Choroid plexus epithelial cell (primary cell): ENCODE measurements around the gene CD58.

Experiments used
- DNase-seq: peaks from one replicate; pipeline ENCODE4 v3.0.0-alpha.2; 2010; ENCODE audit warnings: low read depth
- H3K4me3 ChIP-seq: 2 replicates; pipeline ENCODE4 v1.5.1; 2011; ENCODE audit warnings: low read depth, mild to moderate bottlenecking, control low read depth, low read length, moderate library complexity
- TF ChIP-seq, protein P1 (sequence below): conservative IDR thresholded peaks from 2 replicates; pipeline ENCODE4 v1.5.1; 2011; ENCODE audit warnings: low read depth, mild to moderate bottlenecking, control low read depth, inconsistent platforms, low read length, moderate library complexity

The CD58 gene

DNA sequence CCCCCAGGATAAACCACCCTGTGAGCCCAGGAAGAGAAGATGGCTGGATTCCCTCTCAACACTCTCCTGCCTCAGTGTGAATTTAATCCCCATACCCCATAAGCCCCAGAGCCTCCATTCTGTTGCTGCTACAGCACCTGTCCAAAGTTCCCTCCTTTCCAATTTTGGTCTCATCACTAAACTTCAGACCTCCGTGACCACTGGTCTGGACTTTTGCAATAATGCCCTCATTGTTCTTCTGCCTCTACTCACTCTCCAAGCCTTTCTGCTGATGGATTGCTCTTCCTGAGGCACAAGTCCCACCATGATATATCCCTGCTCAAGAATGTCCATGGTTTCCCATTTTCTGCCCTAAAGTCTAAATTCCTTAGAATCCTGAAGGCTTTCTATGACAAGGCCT is 83.2 kb downstream of the CD58 start:
- no peak for DNase-seq
- no peak overlapping the region for H3K4me3 ChIP-seq
- TF ChIP-seq, protein P1, sequence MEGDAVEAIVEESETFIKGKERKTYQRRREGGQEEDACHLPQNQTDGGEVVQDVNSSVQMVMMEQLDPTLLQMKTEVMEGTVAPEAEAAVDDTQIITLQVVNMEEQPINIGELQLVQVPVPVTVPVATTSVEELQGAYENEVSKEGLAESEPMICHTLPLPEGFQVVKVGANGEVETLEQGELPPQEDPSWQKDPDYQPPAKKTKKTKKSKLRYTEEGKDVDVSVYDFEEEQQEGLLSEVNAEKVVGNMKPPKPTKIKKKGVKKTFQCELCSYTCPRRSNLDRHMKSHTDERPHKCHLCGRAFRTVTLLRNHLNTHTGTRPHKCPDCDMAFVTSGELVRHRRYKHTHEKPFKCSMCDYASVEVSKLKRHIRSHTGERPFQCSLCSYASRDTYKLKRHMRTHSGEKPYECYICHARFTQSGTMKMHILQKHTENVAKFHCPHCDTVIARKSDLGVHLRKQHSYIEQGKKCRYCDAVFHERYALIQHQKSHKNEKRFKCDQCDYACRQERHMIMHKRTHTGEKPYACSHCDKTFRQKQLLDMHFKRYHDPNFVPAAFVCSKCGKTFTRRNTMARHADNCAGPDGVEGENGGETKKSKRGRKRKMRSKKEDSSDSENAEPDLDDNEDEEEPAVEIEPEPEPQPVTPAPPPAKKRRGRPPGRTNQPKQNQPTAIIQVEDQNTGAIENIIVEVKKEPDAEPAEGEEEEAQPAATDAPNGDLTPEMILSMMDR, result no peak

- no peak for DNase-seq
- TF ChIP-seq, protein P1, result no peak
Observed at GRCh38 chr1:116487031-116487430, 83.8 kb downstream of the CD58 start.

DNA sequence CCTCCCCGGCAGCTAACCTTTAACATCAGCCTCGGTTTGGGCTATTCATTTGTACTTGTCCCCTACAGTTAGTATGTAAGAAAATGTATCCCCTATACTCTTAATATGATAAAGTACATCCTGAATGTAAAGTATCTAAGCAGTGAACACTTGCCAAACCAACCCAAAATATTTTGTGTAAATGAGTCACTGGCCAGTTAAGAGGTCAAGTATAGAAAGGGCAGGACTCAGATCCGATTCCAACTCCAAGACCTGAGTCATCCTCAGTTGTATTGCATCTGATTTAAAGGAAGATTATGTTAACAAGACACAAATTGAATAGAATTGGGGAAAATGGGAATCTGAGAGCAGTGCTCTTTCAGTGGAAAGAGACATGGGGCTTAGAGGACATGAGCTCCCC is 84.4 kb downstream of the CD58 start:
- no peak overlapping the region for H3K4me3 ChIP-seq
- TF ChIP-seq, protein P1, result no peak
- peak; percentile 80 for DNase-seq

More at GRCh38 chr1:116487031-116487430, 83.8 kb downstream of the CD58 start:
- H3K4me3 ChIP-seq, result no peak overlapping the region

DNA sequence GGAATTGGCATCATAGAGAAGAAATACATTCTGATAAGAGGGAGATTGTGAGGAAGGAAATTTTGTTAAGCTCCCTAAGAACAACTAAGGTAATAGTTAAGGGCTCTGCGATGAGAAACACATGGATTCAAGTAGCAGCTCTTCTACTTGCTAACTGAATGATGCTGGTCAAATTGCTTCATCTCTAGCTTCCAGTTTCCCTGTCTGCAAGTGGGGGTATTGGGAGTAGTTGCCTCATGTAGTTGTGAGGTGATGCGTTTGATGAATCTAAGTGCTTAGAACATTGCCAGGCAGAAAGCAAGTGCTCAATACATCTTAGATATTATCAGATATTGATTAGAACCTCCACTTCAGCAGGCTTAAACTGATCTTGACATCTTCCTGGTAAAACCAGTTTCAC is 84.8 kb downstream of the CD58 start:
- DNase-seq, result peak; percentile 50
- H3K4me3 ChIP-seq, result no peak overlapping the region
- TF ChIP-seq, protein P1, result no peak

- TF ChIP-seq, protein P1, result peak; percentile 96
- H3K4me3 ChIP-seq, result no peak overlapping the region
- peak; percentile 88 for DNase-seq
Observed at GRCh38 chr1:116485071-116485735, 85.6 kb downstream of the CD58 start.

DNA sequence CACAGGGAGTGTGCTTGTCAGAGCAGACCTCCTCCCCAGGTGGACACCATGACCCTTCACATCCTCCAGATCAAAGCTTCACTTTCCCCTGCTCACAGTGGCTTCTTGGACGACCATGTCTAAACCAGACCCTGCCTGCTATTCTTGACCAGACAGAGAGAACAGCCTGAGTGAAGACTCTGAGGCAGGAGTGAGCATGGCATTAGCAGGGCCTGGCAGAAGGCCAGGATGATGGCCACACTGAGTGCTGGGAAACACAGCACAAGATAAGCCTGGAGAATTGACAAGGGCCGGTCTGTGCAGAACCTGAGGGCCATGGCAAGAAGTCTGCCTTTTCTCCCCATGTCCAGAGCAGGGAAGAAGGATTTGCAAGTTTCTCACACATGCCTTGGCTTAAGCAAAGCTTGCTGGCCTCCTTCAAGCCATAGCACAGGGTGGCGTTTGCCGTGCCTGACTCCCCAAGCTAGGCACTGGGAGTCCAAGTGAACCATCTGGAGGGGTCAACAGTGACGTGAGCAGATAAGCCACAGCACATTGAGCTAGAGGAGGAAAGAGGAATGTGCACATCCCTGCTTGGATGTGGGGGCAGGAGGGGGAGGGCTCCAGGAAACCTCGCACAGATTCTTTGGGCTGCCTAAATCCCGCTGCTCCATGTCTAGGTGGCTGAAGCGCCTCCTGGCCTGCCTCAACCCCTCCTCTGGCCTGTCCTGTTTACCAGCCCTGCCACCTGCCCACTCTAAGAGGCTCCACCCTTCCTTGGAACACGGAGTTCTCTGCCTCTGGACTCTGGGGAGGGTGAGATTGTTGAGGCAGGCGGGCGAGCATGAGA is 87.1 kb downstream of the CD58 start:
- TF ChIP-seq, protein P1, result no peak
- peak; percentile 28 for DNase-seq
- H3K4me3 ChIP-seq, result no peak overlapping the region

- TF ChIP-seq, protein P1, result no peak
- DNase-seq, result no peak
Observed at GRCh38 chr1:116482490-116482889, 88.3 kb downstream of the CD58 start.

More at GRCh38 chr1:116482490-116482889, 88.3 kb downstream of the CD58 start:
- no peak overlapping the region for H3K4me3 ChIP-seq
